ENCODE results near the gene ADRA2C.

ADRA2C gene

GRCh38 chr4:3760841-3761240 lies 5.3 kb upstream of the ADRA2C start:
- DNase-seq (ENCODE audit: low read depth): no peak

GRCh38 chr4:3762264-3762663 lies 3.9 kb upstream of the ADRA2C start:
- no peak for DNase-seq (ENCODE audit: low read depth)

- no peak for DNase-seq (ENCODE audit: low read depth)
Measured at GRCh38 chr4:3762753-3763549, 3.2 kb upstream of the ADRA2C start.

GRCh38 chr4:3765271-3766035 lies 732 bp upstream of the ADRA2C start:
- DNase-seq (ENCODE audit: low read depth): no peak

- no peak for DNase-seq (ENCODE audit: low read depth)
Measured at GRCh38 chr4:3766785-3767569, 792 bp downstream of the ADRA2C start.

- DNase-seq (ENCODE audit: low read depth): no peak
Measured at GRCh38 chr4:3767570-3768288, 1.5 kb downstream of the ADRA2C start.

- DNase-seq (ENCODE audit: low read depth): no peak
Measured at GRCh38 chr4:3768842-3769641, 2.9 kb downstream of the ADRA2C start.

GRCh38 chr4:3769642-3770184 lies 3.5 kb downstream of the ADRA2C start:
- DNase-seq (ENCODE audit: low read depth): no peak

GRCh38 chr4:3770323-3771163 lies 4.4 kb downstream of the ADRA2C start:
- no peak for DNase-seq (ENCODE audit: low read depth)

- no peak for DNase-seq (ENCODE audit: low read depth)
Measured at GRCh38 chr4:3771164-3771809, 5.1 kb downstream of the ADRA2C start.

- no peak for DNase-seq (ENCODE audit: low read depth)
Measured at GRCh38 chr4:3771939-3772495, 5.8 kb downstream of the ADRA2C start.

- DNase-seq (ENCODE audit: low read depth): no peak
Measured at GRCh38 chr4:3772632-3773031, 6.4 kb downstream of the ADRA2C start.

GRCh38 chr4:3773552-3774001 lies 7.4 kb downstream of the ADRA2C start:
- no peak for DNase-seq (ENCODE audit: low read depth)

GRCh38 chr4:3774253-3774883 lies 8.2 kb downstream of the ADRA2C start:
- DNase-seq (ENCODE audit: low read depth): no peak

- no peak for DNase-seq (ENCODE audit: low read depth)
Measured at GRCh38 chr4:3775005-3775404, 8.8 kb downstream of the ADRA2C start.

- DNase-seq (ENCODE audit: low read depth): no peak
Measured at GRCh38 chr4:3775576-3775975, 9.4 kb downstream of the ADRA2C start.

GRCh38 chr4:3776166-3777032 lies 10.2 kb downstream of the ADRA2C start:
- no peak for DNase-seq (ENCODE audit: low read depth)

- DNase-seq (ENCODE audit: low read depth): no peak
Measured at GRCh38 chr4:3777033-3777390, 10.8 kb downstream of the ADRA2C start.
